Tibial nerve (tissue), 4 donors: ENCODE data around the gene IQSEC3.

Source experiments
- CTCF ChIP-seq, 5 experiments: fragments of 200-600 bp in 3 of 5; fragments of 450-650 bp in 2 of 5; sonication (generic) in 3 of 5; IDR thresholded peaks; one replicate each; pipeline ENCODE4 v1.5.1; 2016 to 2019; ENCODE audit warnings: antibody characterized with exemption in 5 of 5, mild to moderate bottlenecking in 3 of 5, moderate library complexity in 2 of 5
- EP300 ChIP-seq, 2 donors: sonication (generic); formaldehyde crosslinking; IDR thresholded peaks; one replicate each; pipeline ENCODE4 v1.6.1; 2017; ENCODE audit warnings: antibody characterized with exemption in 2 of 2, mild to moderate bottlenecking in 1 of 2
- POLR2A ChIP-seq, 2 donors: fragments of 450-650 bp; IDR thresholded peaks; one replicate each; pipeline ENCODE4 v1.6.1; 2017; ENCODE audit warnings: antibody characterized with exemption in 2 of 2, mild to moderate bottlenecking in 2 of 2, moderate library complexity in 2 of 2

DNA sequence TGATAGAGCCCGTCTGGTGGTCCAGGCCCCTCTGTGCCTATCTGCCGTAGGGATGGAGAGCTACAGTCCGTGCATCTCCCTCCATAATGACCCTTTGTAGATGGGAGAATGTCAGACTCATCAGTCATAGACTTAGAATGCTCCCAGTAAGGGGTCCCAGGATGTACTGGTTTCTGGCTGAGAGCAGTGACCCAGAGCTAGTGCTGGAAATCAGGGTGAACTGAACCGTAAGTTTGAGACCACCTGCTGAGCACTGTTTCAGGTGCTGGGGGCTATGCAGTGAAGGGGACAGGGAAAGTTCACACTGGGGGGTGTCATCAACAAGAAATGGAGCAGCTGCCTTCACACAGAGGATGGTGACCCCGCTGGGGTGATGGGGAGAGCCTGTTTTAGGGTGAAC lies 113.3 kb downstream of the IQSEC3 start:
- TF ChIP-seq EP300 (IDR thresholded peaks at IDR 0.05) (no peak), CTCF (IDR thresholded peaks at IDR 0.05) (no peak), POLR2A (IDR thresholded peaks at IDR 0.05) (no peak)
